ENCODE data around the gene FOXP2. TPM values are rescaled to one million over a fixed set of nuclear protein-coding genes. Genes with fewer than 3 reads are reported as not detected.

FOXP2 gene
- total and polyA plus RNA-seq, 4 donors, result 1.2 to 7.4 (median 5.7) TPM

DNA sequence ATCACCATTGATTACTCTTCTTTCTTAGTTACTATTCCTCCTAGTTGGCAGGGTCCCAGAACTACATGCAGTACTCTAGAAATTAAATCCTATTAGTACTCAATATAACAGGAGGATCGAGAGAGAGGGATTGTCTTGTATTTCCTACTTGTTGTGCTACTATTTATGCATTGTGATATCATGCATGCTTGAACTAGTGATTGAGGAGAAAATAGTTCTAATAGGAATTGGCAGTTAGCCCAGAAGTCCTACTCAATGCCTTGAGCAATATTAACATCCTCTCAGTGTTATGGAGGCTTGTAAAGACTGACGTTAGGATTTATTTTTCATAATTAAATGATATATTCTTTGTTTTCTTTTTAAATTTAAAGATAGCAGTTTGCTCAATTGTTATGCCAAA lies 67.4 kb downstream of the FOXP2 start (continued):
- TF ChIP-seq, protein P1, sequence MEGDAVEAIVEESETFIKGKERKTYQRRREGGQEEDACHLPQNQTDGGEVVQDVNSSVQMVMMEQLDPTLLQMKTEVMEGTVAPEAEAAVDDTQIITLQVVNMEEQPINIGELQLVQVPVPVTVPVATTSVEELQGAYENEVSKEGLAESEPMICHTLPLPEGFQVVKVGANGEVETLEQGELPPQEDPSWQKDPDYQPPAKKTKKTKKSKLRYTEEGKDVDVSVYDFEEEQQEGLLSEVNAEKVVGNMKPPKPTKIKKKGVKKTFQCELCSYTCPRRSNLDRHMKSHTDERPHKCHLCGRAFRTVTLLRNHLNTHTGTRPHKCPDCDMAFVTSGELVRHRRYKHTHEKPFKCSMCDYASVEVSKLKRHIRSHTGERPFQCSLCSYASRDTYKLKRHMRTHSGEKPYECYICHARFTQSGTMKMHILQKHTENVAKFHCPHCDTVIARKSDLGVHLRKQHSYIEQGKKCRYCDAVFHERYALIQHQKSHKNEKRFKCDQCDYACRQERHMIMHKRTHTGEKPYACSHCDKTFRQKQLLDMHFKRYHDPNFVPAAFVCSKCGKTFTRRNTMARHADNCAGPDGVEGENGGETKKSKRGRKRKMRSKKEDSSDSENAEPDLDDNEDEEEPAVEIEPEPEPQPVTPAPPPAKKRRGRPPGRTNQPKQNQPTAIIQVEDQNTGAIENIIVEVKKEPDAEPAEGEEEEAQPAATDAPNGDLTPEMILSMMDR (IDR thresholded peaks at IDR 0.05; ENCODE audit: low read depth, low read length, missing input control), result no peak

DNA sequence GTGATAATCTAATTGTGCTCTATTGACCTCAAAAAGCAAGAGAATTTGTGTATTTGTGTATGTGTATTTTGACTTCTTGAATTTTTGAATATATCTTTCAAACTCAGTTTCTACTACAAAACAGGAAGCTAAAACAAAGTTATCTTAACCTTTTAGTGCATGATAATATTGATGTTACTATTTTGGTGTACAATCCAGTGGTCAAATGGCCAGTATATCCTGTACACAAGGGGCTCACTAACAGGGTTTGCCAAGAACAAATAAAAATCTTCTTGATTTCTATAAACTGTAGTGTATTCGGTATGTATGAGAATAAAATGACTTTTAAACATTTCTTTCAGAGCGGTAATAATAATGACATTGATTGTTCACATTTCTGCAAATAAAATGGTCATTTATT lies 69.6 kb downstream of the FOXP2 start:
- no peaks in the 10 kb centered on the region for H3K27me3 ChIP-seq (ENCODE audit: control insufficient read depth in 4 of 4, insufficient read depth in 4 of 4, low read length in 3 of 4)
- H3K36me3 ChIP-seq (ENCODE audit: control insufficient read depth in 4 of 4, insufficient read depth in 3 of 4, low read depth in 1 of 4, low read length in 3 of 4), result no peaks in the 10 kb centered on the region
- TF ChIP-seq GABPA (IDR thresholded peaks at IDR 0.05 in 1 of 2, conservative IDR thresholded peaks at IDR 0.05 in 1 of 2) (no peak), HNF4G (IDR thresholded peaks at IDR 0.05) (no peak), YY1 (IDR thresholded peaks at IDR 0.05) (no peak)
- TF ChIP-seq, protein P2, sequence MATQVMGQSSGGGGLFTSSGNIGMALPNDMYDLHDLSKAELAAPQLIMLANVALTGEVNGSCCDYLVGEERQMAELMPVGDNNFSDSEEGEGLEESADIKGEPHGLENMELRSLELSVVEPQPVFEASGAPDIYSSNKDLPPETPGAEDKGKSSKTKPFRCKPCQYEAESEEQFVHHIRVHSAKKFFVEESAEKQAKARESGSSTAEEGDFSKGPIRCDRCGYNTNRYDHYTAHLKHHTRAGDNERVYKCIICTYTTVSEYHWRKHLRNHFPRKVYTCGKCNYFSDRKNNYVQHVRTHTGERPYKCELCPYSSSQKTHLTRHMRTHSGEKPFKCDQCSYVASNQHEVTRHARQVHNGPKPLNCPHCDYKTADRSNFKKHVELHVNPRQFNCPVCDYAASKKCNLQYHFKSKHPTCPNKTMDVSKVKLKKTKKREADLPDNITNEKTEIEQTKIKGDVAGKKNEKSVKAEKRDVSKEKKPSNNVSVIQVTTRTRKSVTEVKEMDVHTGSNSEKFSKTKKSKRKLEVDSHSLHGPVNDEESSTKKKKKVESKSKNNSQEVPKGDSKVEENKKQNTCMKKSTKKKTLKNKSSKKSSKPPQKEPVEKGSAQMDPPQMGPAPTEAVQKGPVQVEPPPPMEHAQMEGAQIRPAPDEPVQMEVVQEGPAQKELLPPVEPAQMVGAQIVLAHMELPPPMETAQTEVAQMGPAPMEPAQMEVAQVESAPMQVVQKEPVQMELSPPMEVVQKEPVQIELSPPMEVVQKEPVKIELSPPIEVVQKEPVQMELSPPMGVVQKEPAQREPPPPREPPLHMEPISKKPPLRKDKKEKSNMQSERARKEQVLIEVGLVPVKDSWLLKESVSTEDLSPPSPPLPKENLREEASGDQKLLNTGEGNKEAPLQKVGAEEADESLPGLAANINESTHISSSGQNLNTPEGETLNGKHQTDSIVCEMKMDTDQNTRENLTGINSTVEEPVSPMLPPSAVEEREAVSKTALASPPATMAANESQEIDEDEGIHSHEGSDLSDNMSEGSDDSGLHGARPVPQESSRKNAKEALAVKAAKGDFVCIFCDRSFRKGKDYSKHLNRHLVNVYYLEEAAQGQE (IDR thresholded peaks at IDR 0.05), result no peak
- TF ChIP-seq, protein P3, sequence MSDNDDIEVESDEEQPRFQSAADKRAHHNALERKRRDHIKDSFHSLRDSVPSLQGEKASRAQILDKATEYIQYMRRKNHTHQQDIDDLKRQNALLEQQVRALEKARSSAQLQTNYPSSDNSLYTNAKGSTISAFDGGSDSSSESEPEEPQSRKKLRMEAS (IDR thresholded peaks at IDR 0.05), result no peak
- no peaks in the 10 kb centered on the region for H3K4me1 ChIP-seq (ENCODE audit: control insufficient read depth in 4 of 4, insufficient read depth in 4 of 4, low read length in 3 of 4)
- no peak overlapping the region for H3K27ac ChIP-seq (ENCODE audit: low read depth in 1 of 2, low read length in 2 of 2)
- WGBS, result 84% methylated on average over 2 of the region's 2 CpGs
- DNase-seq (ENCODE audit: low spot score), result no peak
- H3K4me3 ChIP-seq (ENCODE audit: low read depth in 1 of 3, low read length in 3 of 3), result no peak overlapping the region
- H3K9me3 ChIP-seq (ENCODE audit: control insufficient read depth in 4 of 4, low read length in 3 of 4), result peaks cover 0 to 2% (median 0%) of the 10 kb centered on the region in 4 donors
- H3K9ac ChIP-seq (ENCODE audit: low read depth in 1 of 2, low read length in 2 of 2), result no peak overlapping the region

DNA sequence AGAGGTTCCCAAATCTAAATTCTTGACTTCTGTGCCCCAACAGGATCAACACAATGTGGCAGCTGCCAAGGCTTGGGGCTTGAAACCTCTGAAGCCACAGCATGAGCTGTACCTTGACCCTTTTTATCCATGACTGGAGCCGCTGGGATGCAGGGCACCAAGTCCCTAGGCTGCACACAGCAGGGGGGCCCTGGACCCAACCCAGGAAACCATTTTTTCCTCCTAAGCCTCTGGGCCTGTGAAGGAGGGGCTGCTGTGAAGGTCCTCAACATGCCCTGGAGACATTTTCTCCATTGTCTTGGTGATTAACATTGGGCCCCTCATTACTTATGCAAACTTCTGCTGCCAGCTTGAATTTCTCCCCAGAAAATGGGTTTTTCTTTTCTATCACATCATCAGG lies 72.6 kb downstream of the FOXP2 start:
- Histone ChIP-seq H3K27ac (ENCODE audit: low read depth in 1 of 2, low read length in 2 of 2) (no peak overlapping the region), H3K4me1 (ENCODE audit: control insufficient read depth in 4 of 4, insufficient read depth in 4 of 4, low read length in 3 of 4) (no peaks in the 10 kb centered on the region), H3K36me3 (ENCODE audit: control insufficient read depth in 4 of 4, insufficient read depth in 3 of 4, low read depth in 1 of 4, low read length in 3 of 4) (no peaks in the 10 kb centered on the region), H3K9ac (ENCODE audit: low read depth in 1 of 2, low read length in 2 of 2) (no peak overlapping the region), H3K27me3 (ENCODE audit: control insufficient read depth in 4 of 4, insufficient read depth in 4 of 4, low read length in 3 of 4) (no peaks in the 10 kb centered on the region), H3K9me3 (ENCODE audit: control insufficient read depth in 4 of 4, low read length in 3 of 4) (peaks cover 0 to 2% (median 0%) of the 10 kb centered on the region in 4 donors), H3K4me3 (ENCODE audit: low read depth in 1 of 3, low read length in 3 of 3) (no peak overlapping the region)
- DNase-seq (ENCODE audit: low spot score), result no peak
- 91% methylated on average over 1 of the region's 1 CpG for WGBS
- no peak for TF ChIP-seq NR2F2 (IDR thresholded peaks at IDR 0.05)
- no peak for TF ChIP-seq RAD21 (IDR thresholded peaks at IDR 0.05)
- no peak for TF ChIP-seq JUND (IDR thresholded peaks at IDR 0.05)
- no peak for TF ChIP-seq SP1 (IDR thresholded peaks at IDR 0.05)
- TF ChIP-seq RXRA (IDR thresholded peaks at IDR 0.05), result no peak
- TF ChIP-seq EGR1 (IDR thresholded peaks at IDR 0.05; ENCODE audit: low read depth in 2 of 2), result no peak
- TF ChIP-seq, protein P2 (IDR thresholded peaks at IDR 0.05), result no peak
- no peak for TF ChIP-seq HNF4A (conservative IDR thresholded peaks at IDR 0.05)
